GM12878 (cell line): ENCODE measurements around the gene MAGI2. TPM values are rescaled to one million over a fixed set of nuclear protein-coding genes. Genes with fewer than 3 reads are reported as not detected.

Experiments
- ATAC-seq: fragments of 200-7000 bp; cut with Tn5 transposase; 3 replicates; pipeline ENCODE4 v1.9.1; 2020; ENCODE audit warnings: mild to moderate bottlenecking, moderate library complexity
- BruUV-seq: library from RNA; stranded (reverse); fragments of 400-500 nt; replicated peaks from 2 replicates; lab custom pipeline; 2021; lab: Mats Ljungman, UMichigan
- CTCF ChIA-PET: fragments of 300-600 bp; sonication (Branson Sonifier 250); formaldehyde crosslinking; extraction: SDS; loops from one replicate; lab custom pipeline; 2021; ENCODE audit warnings: inconsistent platforms; lab: Yijun Ruan, JAX
- POLR2A ChIA-PET: fragments of 350-600 bp; formaldehyde crosslinking; extraction: SDS; loops from one replicate; lab custom pipeline; 2021; ENCODE audit warnings: inconsistent platforms; lab: Charles Lee
- RAD21 ChIA-PET: fragments of 300-600 bp; sonication (Branson Sonifier 250); formaldehyde crosslinking; loops from one replicate; lab custom pipeline; 2023; ENCODE audit warnings: antibody characterized with exemption; ENCODE audit not compliant: unreplicated experiment; lab: Charles Lee
- SMC1A ChIA-PET: fragments of 300-600 bp; sonication (Branson Sonifier 250); formaldehyde crosslinking; loops from one replicate; lab custom pipeline; 2023; ENCODE audit not compliant: unreplicated experiment, uncharacterized antibody; lab: Charles Lee
- DNase-seq: peaks from one replicate; pipeline ENCODE4 v3.0.0-alpha.2; 2011; ENCODE audit warnings: low read depth, low spot score
- FAIRE-seq: peaks from 3 replicates; lab custom pipeline; 2011; peaks lifted over from hg19 to GRCh38; lab: Jason Lieb, UNC
- H2AFZ ChIP-seq: 2 replicates; pipeline ENCODE4 v1.6.0; 2011; ENCODE audit warnings: low read depth, low read length, control low read depth; ENCODE audit not compliant: control insufficient read depth
- H3K27ac ChIP-seq: 2 replicates; pipeline ENCODE4 v1.5.1; 2011; ENCODE audit warnings: control low read depth; ENCODE audit not compliant: control insufficient read depth, insufficient read depth
- H3K27me3 ChIP-seq, 2 experiments: replicated peaks in 1 of 2; 2 replicates each; pipeline versions ENCODE4 v1.6.0 to v1.6.1; 2011; ENCODE audit warnings: low read length in 1 of 2; ENCODE audit not compliant: control insufficient read depth in 2 of 2, insufficient read depth in 2 of 2
- H3K36me3 ChIP-seq, 2 experiments: 2 replicates each; pipeline ENCODE4 v1.5.1; 2011; ENCODE audit warnings: low read length in 1 of 2; ENCODE audit not compliant: control insufficient read depth in 2 of 2, insufficient read depth in 2 of 2
- H3K4me1 ChIP-seq: 2 replicates; pipeline ENCODE4 v1.6.1; 2011; ENCODE audit warnings: mild to moderate bottlenecking, low read length, moderate library complexity, mixed read lengths; ENCODE audit not compliant: control insufficient read depth, insufficient read depth
- H3K4me2 ChIP-seq: 2 replicates; pipeline ENCODE4 v1.6.0; 2011; ENCODE audit warnings: control low read depth; ENCODE audit not compliant: control insufficient read depth, insufficient read depth
- H3K4me3 ChIP-seq: fragments of 200-600 bp; sonication (generic); 2 replicates; pipeline ENCODE4 v1.5.1; 2016
- H3K79me2 ChIP-seq: 2 replicates; pipeline ENCODE4 v1.6.0; 2011; ENCODE audit warnings: low read length; ENCODE audit not compliant: control insufficient read depth, insufficient read depth
- H3K9ac ChIP-seq: 2 replicates; pipeline ENCODE4 v1.8.0; 2011; ENCODE audit warnings: low read length, control low read depth, mixed read lengths; ENCODE audit not compliant: control insufficient read depth, insufficient read depth
- H3K9me3 ChIP-seq: replicated peaks from 3 replicates; pipeline ENCODE4 v1.5.1; 2011; ENCODE audit warnings: mild to moderate bottlenecking, low read length; ENCODE audit not compliant: control insufficient read depth, insufficient read depth
- H4K20me1 ChIP-seq: 2 replicates; pipeline ENCODE4 v1.6.0; 2011; ENCODE audit not compliant: control insufficient read depth, insufficient read depth
- ELK1 ChIP-seq: IDR thresholded peaks from 2 replicates; pipeline ENCODE4 v1.6.1; 2012; ENCODE audit warnings: low read depth, low read length, improper control_type of control experiment
- JUNB ChIP-seq: IDR thresholded peaks from 2 replicates; pipeline ENCODE4 v1.6.1; 2016; ENCODE audit warnings: antibody characterized with exemption, mild to moderate bottlenecking
- MTA2 ChIP-seq: fragments of 450-650 bp; IDR thresholded peaks from 2 replicates; pipeline ENCODE4 v1.6.1; 2016; ENCODE audit warnings: low read depth, mild to moderate bottlenecking, moderate library complexity
- NFIC ChIP-seq: IDR thresholded peaks from 2 replicates; pipeline ENCODE4 v1.6.1; 2012; ENCODE audit warnings: low read depth, mild to moderate bottlenecking, inconsistent platforms, low read length, moderate library complexity
- SMARCA5 ChIP-seq: fragments of 450-650 bp; IDR thresholded peaks from 2 replicates; pipeline ENCODE4 v1.6.1; 2017; ENCODE audit warnings: mild to moderate bottlenecking
- SREBF1 ChIP-seq: IDR thresholded peaks from 2 replicates; pipeline ENCODE4 v1.6.1; 2012; ENCODE audit warnings: mild to moderate bottlenecking, low read length
- SREBF2 ChIP-seq: IDR thresholded peaks from 2 replicates; pipeline ENCODE4 v1.6.1; 2012; ENCODE audit warnings: mild to moderate bottlenecking, low read length
- WRNIP1 ChIP-seq: IDR thresholded peaks from 2 replicates; pipeline ENCODE4 v1.6.1; 2011; ENCODE audit warnings: low read depth, low read length, improper control_type of control experiment, borderline replicate concordance
- ZBTB33 ChIP-seq: fragments of 450-650 bp; IDR thresholded peaks from 2 replicates; pipeline ENCODE4 v1.6.1; 2017; ENCODE audit warnings: mild to moderate bottlenecking
- ZNF24 ChIP-seq: fragments of 450-650 bp; IDR thresholded peaks from 2 replicates; pipeline ENCODE4 v1.6.1; 2017; ENCODE audit warnings: antibody characterized with exemption, mild to moderate bottlenecking
- ZNF592 ChIP-seq: fragments of 450-650 bp; IDR thresholded peaks from 2 replicates; pipeline ENCODE4 v1.6.1; 2017; ENCODE audit warnings: mild to moderate bottlenecking, moderate library complexity
- WGBS: methylation state at CpG from one replicate; pipeline ENCODE4 v1.1.6; 2016; ENCODE audit warnings: low lambda C conversion rate; ENCODE audit not compliant: insufficient replicate concordance, insufficient coverage; ENCODE audit errors: missing lambda C conversion rate; 5-methylcytosine and 5-hydroxymethylcytosine counted together
- in situ Hi-C: fragments of 300-500 bp; cut with MboI; formaldehyde crosslinking; loops from 9 replicates; pipeline ENCODE4 v1.14.3; 2018; ENCODE audit warnings: mixed read lengths
- intact Hi-C: fragments of 100-400 bp; cut with micrococcal nuclease; formaldehyde crosslinking; loops from one replicate; pipeline ENCODE4 v1.14.2; 2022; ENCODE audit not compliant: unreplicated experiment
- polyA plus RNA-seq, 11 experiments: library from polyadenylated mRNA; depleted of rRNA in 4 of 11; unstranded in 6 of 11; stranded (reverse) in 5 of 11; fragments of >200 nt; fragmentation: Nextera tagmentation in 4 of 11; fragmentation: Illumina TruSeq in 1 of 11; extraction: Ambion mirVana in 4 of 11; extraction: Trizol in 1 of 11; gene quantifications; 1 replicate in 1 of 11; 2 replicates in 10 of 11; pipeline versions ENCODE4 v1.2.1 to v1.2.3, GENCODE V29; 2011 to 2016; ENCODE audit warnings: inconsistent platforms in 2 of 11, missing spikeins in 2 of 11, low read depth in 1 of 11
- total RNA-seq, 4 experiments: library from RNA; depleted of rRNA in 3 of 4; stranded (reverse); fragments of >200 nt in 3 of 4; fragmentation: Illumina TruSeq in 1 of 4; extraction: Trizol in 1 of 4; gene quantifications; 2 replicates each; pipeline versions ENCODE4 v1.2.1 to v1.2.3, GENCODE V29; 2013 to 2021
- TF ChIP-seq, protein P1 (sequence below): fragments of 450-650 bp; IDR thresholded peaks from 2 replicates; pipeline ENCODE4 v1.6.1; 2016; ENCODE audit warnings: mild to moderate bottlenecking

The MAGI2 gene
- total and polyA plus RNA-seq, 10 of the 15 experiments (the other 5 are each of a cell fraction or from before 2014, with no cell fraction given): 0.01 to 0.31 (median 0.05) TPM; not detected in 2

DNA sequence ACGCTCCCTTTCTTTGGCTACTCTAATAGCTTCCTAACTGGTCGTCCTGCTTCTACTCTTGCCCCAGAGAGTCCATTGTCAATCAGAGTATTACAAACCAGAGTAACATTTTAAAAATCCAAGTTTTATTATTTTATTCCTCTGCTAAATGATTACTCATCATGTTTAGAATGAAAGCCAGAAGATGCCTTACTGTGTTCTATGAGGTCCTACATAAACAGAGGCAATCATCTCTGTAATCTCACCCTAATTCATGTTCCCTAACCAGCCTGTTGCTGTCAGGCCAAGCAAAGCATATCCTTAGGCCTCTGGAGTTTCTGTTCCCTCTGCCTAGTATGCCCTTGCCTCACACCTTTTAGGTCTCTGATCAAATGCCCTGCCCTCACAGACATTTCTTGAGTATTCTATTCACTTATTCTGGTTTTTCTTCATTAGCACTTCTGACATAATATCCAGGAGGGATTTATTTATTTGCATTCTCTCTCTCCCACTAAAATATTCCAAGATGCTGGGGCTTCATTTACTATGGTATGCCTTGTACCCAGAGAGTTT lies 1157.3 kb downstream of the MAGI2 start:
- H3K4me2 ChIP-seq: no peak overlapping the region
- POLR2A ChIA-PET: no interaction called here

More for the DNA sequence above, 1157.3 kb downstream of the MAGI2 start:
- no peak overlapping the region for H2AFZ ChIP-seq
- no peak for DNase-seq
- no peaks in the 10 kb centered on the region for H3K4me1 ChIP-seq
- H3K27ac ChIP-seq: no peak overlapping the region
- H3K27me3 ChIP-seq: no peaks in the 10 kb centered on the region
- H3K4me3 ChIP-seq: no peak overlapping the region
- SMC1A ChIA-PET: interaction anchor here (0.6 to 1.3 kb wide), 2 partner anchors 8 to 445 kb away, joined by 3 read pairs; no protein-coding TSS in a partner anchor
- H4K20me1 ChIP-seq: no peaks in the 10 kb centered on the region
- in situ Hi-C loops (no loop called here), intact Hi-C loops (no loop called here)
- ATAC-seq: no peak
- TF ChIP-seq ZNF592: no peak
- no peak for TF ChIP-seq ZNF24
- no peak for TF ChIP-seq SREBF2
- no peak for TF ChIP-seq SREBF1
- TF ChIP-seq, protein P1, sequence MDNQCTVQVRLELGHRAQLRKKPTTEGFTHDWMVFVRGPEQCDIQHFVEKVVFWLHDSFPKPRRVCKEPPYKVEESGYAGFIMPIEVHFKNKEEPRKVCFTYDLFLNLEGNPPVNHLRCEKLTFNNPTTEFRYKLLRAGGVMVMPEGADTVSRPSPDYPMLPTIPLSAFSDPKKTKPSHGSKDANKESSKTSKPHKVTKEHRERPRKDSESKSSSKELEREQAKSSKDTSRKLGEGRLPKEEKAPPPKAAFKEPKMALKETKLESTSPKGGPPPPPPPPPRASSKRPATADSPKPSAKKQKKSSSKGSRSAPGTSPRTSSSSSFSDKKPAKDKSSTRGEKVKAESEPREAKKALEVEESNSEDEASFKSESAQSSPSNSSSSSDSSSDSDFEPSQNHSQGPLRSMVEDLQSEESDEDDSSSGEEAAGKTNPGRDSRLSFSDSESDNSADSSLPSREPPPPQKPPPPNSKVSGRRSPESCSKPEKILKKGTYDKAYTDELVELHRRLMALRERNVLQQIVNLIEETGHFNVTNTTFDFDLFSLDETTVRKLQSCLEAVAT: no peak
- TF ChIP-seq JUNB: no peak
- no peak for TF ChIP-seq SMARCA5
- TF ChIP-seq MTA2: no peak
- no peak for TF ChIP-seq WRNIP1
- no peak for TF ChIP-seq ZBTB33
- no peak for TF ChIP-seq ELK1
- TF ChIP-seq NFIC: no peak
- CTCF ChIA-PET: no interaction called here
- H3K9me3 ChIP-seq: no peaks in the 10 kb centered on the region
- H3K79me2 ChIP-seq: no peaks in the 10 kb centered on the region
- no TSS peak for BruUV-seq
- H3K9ac ChIP-seq: no peak overlapping the region
- 14% methylated on average over 2 of the region's 2 CpGs for WGBS
- RAD21 ChIA-PET: no interaction called here
- FAIRE-seq: no peak
- H3K36me3 ChIP-seq: no peaks in the 10 kb centered on the region
